Peyer's patch (tissue), 4 donors: ENCODE results near the gene LAMA4. TPM values are rescaled to one million over a fixed set of nuclear protein-coding genes. Genes with fewer than 3 reads are reported as not detected.

ENCODE experiments used
- DNase-seq, 3 donors: peaks; one replicate each; pipeline ENCODE4 v3.0.0-alpha.2; 2017 to 2019
- H3K27ac ChIP-seq, 4 donors: fragments of 200-600 bp; sonication (generic); one replicate each; pipeline ENCODE4 v1.5.1; 2016 to 2019
- H3K27me3 ChIP-seq, 2 donors: fragments of 200-600 bp; sonication (generic); one replicate each; pipeline ENCODE4 v1.5.1; 2019
- H3K36me3 ChIP-seq, 3 donors: fragments of 200-600 bp; sonication (generic); one replicate each; pipeline ENCODE4 v1.5.1; 2016 to 2019
- H3K4me1 ChIP-seq, 4 donors: fragments of 200-600 bp; sonication (generic); one replicate each; pipeline ENCODE4 v1.5.1; 2016 to 2019
- H3K4me3 ChIP-seq, 4 donors: fragments of 200-600 bp; sonication (generic); 1 replicate in 3 of 4; 2 replicates in 1 of 4; pipeline ENCODE4 v1.5.1; 2016 to 2019; ENCODE audit warnings: mild to moderate bottlenecking in 1 of 4
- H3K9me3 ChIP-seq, 4 donors: fragments of 200-600 bp; sonication (generic); one replicate each; pipeline ENCODE4 v1.5.1; 2016 to 2019; ENCODE audit warnings: mild to moderate bottlenecking in 1 of 4
- CTCF ChIP-seq, 6 experiments: fragments of 450-650 bp in 4 of 6; fragments of 200-600 bp in 2 of 6; sonication (generic) in 1 of 6; IDR thresholded peaks; one replicate each; pipeline ENCODE4 v1.5.1; 2017 to 2019; ENCODE audit warnings: antibody characterized with exemption in 6 of 6, mild to moderate bottlenecking in 3 of 6, moderate library complexity in 1 of 6
- POLR2A ChIP-seq, 2 donors: fragments of 450-650 bp; IDR thresholded peaks; one replicate each; pipeline ENCODE4 v1.5.1; 2017; ENCODE audit warnings: antibody characterized with exemption in 2 of 2, mild to moderate bottlenecking in 2 of 2, moderate library complexity in 2 of 2
- total RNA-seq, 4 donors: library from RNA; depleted of rRNA; stranded (reverse); fragments of >200 nt; gene quantifications; one replicate each; pipeline ENCODE4 v1.1.0, GENCODE V29; 2016

The LAMA4 gene
- total RNA-seq, 4 donors from 2014 or later, result 10.0 to 99.0 (median 28.9) TPM

GRCh38 chr6:112150363-112150762, 104.0 kb downstream of the LAMA4 start:
- TF ChIP-seq POLR2A (IDR thresholded peaks at IDR 0.05) (no peak), CTCF (IDR thresholded peaks at IDR 0.05) (no peak)
- Histone ChIP-seq H3K4me3 (no peak overlapping the region), H3K27me3 (no peaks in the 10 kb centered on the region), H3K9me3 (no peaks in the 10 kb centered on the region), H3K27ac (peak overlapping the region in 3 of 4 donors; percentile 16 to 58 (median 58)), H3K4me1 (peaks cover 0 to under 1% (median 0%) of the 10 kb centered on the region in 4 donors), H3K36me3 (peaks cover 0 to 6% (median 0%) of the 10 kb centered on the region in 3 donors)
- DNase-seq, result no peak

- no peaks in the 10 kb centered on the region for H3K4me1 ChIP-seq
- TF ChIP-seq POLR2A (IDR thresholded peaks at IDR 0.05) (no peak), CTCF (IDR thresholded peaks at IDR 0.05) (no peak)
- H3K27me3 ChIP-seq, result no peaks in the 10 kb centered on the region
- H3K4me3 ChIP-seq, result no peak overlapping the region
- H3K36me3 ChIP-seq, result peaks cover 0 to 6% (median 0%) of the 10 kb centered on the region in 3 donors
- H3K27ac ChIP-seq, result peak overlapping the region in 3 of 4 donors; percentile 29 to 58 (median 58)
- no peak for DNase-seq
- no peaks in the 10 kb centered on the region for H3K9me3 ChIP-seq
Observed at GRCh38 chr6:112149719-112150263, 104.6 kb downstream of the LAMA4 start.

GRCh38 chr6:112149236-112149635, 105.1 kb downstream of the LAMA4 start:
- no peak overlapping the region for H3K4me3 ChIP-seq
- H3K36me3 ChIP-seq, result peaks cover 0 to 9% (median 0%) of the 10 kb centered on the region in 3 donors
- H3K27ac ChIP-seq, result peak overlapping the region in 3 of 4 donors; percentile 29 to 58 (median 58)
- no peaks in the 10 kb centered on the region for H3K4me1 ChIP-seq
- H3K27me3 ChIP-seq, result no peaks in the 10 kb centered on the region
- TF ChIP-seq POLR2A (IDR thresholded peaks at IDR 0.05), result no peak
- TF ChIP-seq CTCF (IDR thresholded peaks at IDR 0.05), result no peak
- H3K9me3 ChIP-seq, result no peaks in the 10 kb centered on the region
- no peak for DNase-seq

GRCh38 chr6:112148103-112148502, 106.3 kb downstream of the LAMA4 start:
- peaks cover 0 to 14% (median 0%) of the 10 kb centered on the region in 3 donors for H3K36me3 ChIP-seq
- DNase-seq, result no peak
- H3K27me3 ChIP-seq, result no peaks in the 10 kb centered on the region
- H3K27ac ChIP-seq, result no peak overlapping the region
- no peak overlapping the region for H3K4me3 ChIP-seq
- no peaks in the 10 kb centered on the region for H3K9me3 ChIP-seq
- no peak for TF ChIP-seq CTCF (IDR thresholded peaks at IDR 0.05)
- no peak for TF ChIP-seq POLR2A (IDR thresholded peaks at IDR 0.05)
- no peaks in the 10 kb centered on the region for H3K4me1 ChIP-seq

- H3K27me3 ChIP-seq, result no peaks in the 10 kb centered on the region
- no peak for TF ChIP-seq CTCF (IDR thresholded peaks at IDR 0.05)
- TF ChIP-seq POLR2A (IDR thresholded peaks at IDR 0.05), result no peak
- no peaks in the 10 kb centered on the region for H3K4me1 ChIP-seq
- peaks cover 0 to 21% (median 0%) of the 10 kb centered on the region in 3 donors for H3K36me3 ChIP-seq
- DNase-seq, result no peak
- no peaks in the 10 kb centered on the region for H3K9me3 ChIP-seq
- no peak overlapping the region for H3K27ac ChIP-seq
- H3K4me3 ChIP-seq, result no peak overlapping the region
Observed at GRCh38 chr6:112145080-112145573, 109.2 kb downstream of the LAMA4 start.
